Gastrocnemius medialis (tissue), 4 donors: ENCODE data around the gene SERPINA6. TPM values are rescaled to one million over a fixed set of nuclear protein-coding genes. Genes with fewer than 3 reads are reported as not detected.

Source experiments
- ATAC-seq, 2 donors: fragments of 150-250 bp; one replicate each; pipeline ENCODE4 v1.9.1; 2016
- DNase-seq, 2 donors: peaks; one replicate each; pipeline ENCODE4 v3.0.0-alpha.2; 2019
- H3K27ac ChIP-seq, 4 donors: fragments of 200-600 bp; sonication (generic); 1 replicate in 1 of 4; 2 replicates in 3 of 4; pipeline ENCODE4 v1.5.1; 2016 to 2018; ENCODE audit warnings: mild to moderate bottlenecking in 2 of 4, moderate library complexity in 1 of 4
- H3K27me3 ChIP-seq, 3 donors: fragments of 200-600 bp; sonication (generic) in 2 of 3; 1 replicate in 1 of 3; 2 replicates in 2 of 3; pipeline versions ENCODE4 v1.5.1 to v1.6.0; 2016 to 2019; ENCODE audit warnings: mild to moderate bottlenecking in 1 of 3, moderate library complexity in 1 of 3
- H3K36me3 ChIP-seq, 2 donors: fragments of 200-600 bp; sonication (generic) in 1 of 2; one replicate each; pipeline ENCODE4 v1.5.1; 2017 to 2018
- H3K4me1 ChIP-seq, 2 donors: fragments of 200-600 bp; sonication (generic) in 1 of 2; one replicate each; pipeline ENCODE4 v1.5.1; 2016 to 2017; ENCODE audit warnings: mild to moderate bottlenecking in 2 of 2
- H3K4me3 ChIP-seq, 4 donors: fragments of 200-600 bp; sonication (generic) in 3 of 4; 1 replicate in 1 of 4; 2 replicates in 3 of 4; pipeline ENCODE4 v1.5.1; 2016 to 2019; ENCODE audit warnings: mild to moderate bottlenecking in 2 of 4
- H3K9me3 ChIP-seq, 3 donors: fragments of 200-600 bp; sonication (generic) in 2 of 3; 1 replicate in 1 of 3; 2 replicates in 2 of 3; pipeline ENCODE4 v1.5.1; 2016 to 2019
- CTCF ChIP-seq, 5 experiments: fragments of 450-650 bp in 3 of 5; fragments of 200-600 bp in 2 of 5; sonication (generic) in 2 of 5; IDR thresholded peaks in 4 of 5; conservative IDR thresholded peaks in 1 of 5; 1 replicate in 4 of 5; 2 replicates in 1 of 5; pipeline ENCODE4 v1.5.1; 2016 to 2019; ENCODE audit warnings: antibody characterized with exemption in 5 of 5, mild to moderate bottlenecking in 3 of 5, moderate library complexity in 3 of 5
- POLR2A ChIP-seq, 2 donors: fragments of 450-650 bp; IDR thresholded peaks; one replicate each; pipeline ENCODE4 v1.6.1; 2017; ENCODE audit warnings: antibody characterized with exemption in 2 of 2, mild to moderate bottlenecking in 2 of 2, moderate library complexity in 2 of 2
- in situ Hi-C, 4 donors: fragments of 200-750 bp; cut with MboI; loops; one replicate each; pipeline versions ENCODE4 v1.15.0 to v1.8.0; 2017; ENCODE audit warnings: low sequenced_read_pairs in 4 of 4
- intact Hi-C: fragments of 100-400 bp; cut with DNase I; formaldehyde crosslinking; loops from one replicate; pipeline ENCODE4 v1.15.1; 2023; ENCODE audit warnings: low total_unique reads
- total RNA-seq, 4 donors: library from RNA; depleted of rRNA; stranded (reverse); fragments of >200 nt; gene quantifications; one replicate each; pipeline versions ENCODE4 v1.1.0 to v1.2.3, GENCODE V29; 2016

Gene SERPINA6
- total RNA-seq, 4 donors from 2014 or later, result 0.26 to 0.69 TPM; not detected in 2

GRCh38 chr14:94345344-94346064, 22.4 kb upstream of the SERPINA6 start:
- no peak for DNase-seq
- ATAC-seq, result no peak
- Histone ChIP-seq H3K36me3 (no peaks in the 10 kb centered on the region), H3K4me1 (peaks cover 0 to 3% of the 10 kb centered on the region in 2 donors), H3K27me3 (no peaks in the 10 kb centered on the region), H3K4me3 (no peak overlapping the region), H3K27ac (no peak overlapping the region), H3K9me3 (no peaks in the 10 kb centered on the region)
- in situ Hi-C loops, result no loop called here
- intact Hi-C loops, result no loop called here
- TF ChIP-seq POLR2A (IDR thresholded peaks at IDR 0.05) (no peak), CTCF (IDR thresholded peaks at IDR 0.05 in 4 of 5, conservative IDR thresholded peaks at IDR 0.05 in 1 of 5) (no peak)

GRCh38 chr14:94344389-94344788, 21.3 kb upstream of the SERPINA6 start:
- in situ Hi-C loops, result no loop called here
- DNase-seq, result no peak
- H3K4me3 ChIP-seq, result no peak overlapping the region
- TF ChIP-seq POLR2A (IDR thresholded peaks at IDR 0.05), result no peak
- TF ChIP-seq CTCF (IDR thresholded peaks at IDR 0.05 in 4 of 5, conservative IDR thresholded peaks at IDR 0.05 in 1 of 5), result no peak
- H3K27me3 ChIP-seq, result no peaks in the 10 kb centered on the region
- H3K36me3 ChIP-seq, result no peaks in the 10 kb centered on the region
- no peak overlapping the region for H3K27ac ChIP-seq
- H3K4me1 ChIP-seq, result peaks cover 0 to 3% of the 10 kb centered on the region in 2 donors
- H3K9me3 ChIP-seq, result no peaks in the 10 kb centered on the region
- no peak for ATAC-seq
- intact Hi-C loops, result no loop called here

GRCh38 chr14:94343238-94344005, 20.3 kb upstream of the SERPINA6 start:
- in situ Hi-C loops (no loop called here), intact Hi-C loops (no loop called here)
- ATAC-seq (no peak), DNase-seq (no peak)
- TF ChIP-seq CTCF (IDR thresholded peaks at IDR 0.05 in 4 of 5, conservative IDR thresholded peaks at IDR 0.05 in 1 of 5) (no peak), POLR2A (IDR thresholded peaks at IDR 0.05) (no peak)
- peaks cover 0 to 3% of the 10 kb centered on the region in 2 donors for H3K4me1 ChIP-seq
- H3K4me3 ChIP-seq, result no peak overlapping the region
- no peaks in the 10 kb centered on the region for H3K9me3 ChIP-seq
- H3K27me3 ChIP-seq, result no peaks in the 10 kb centered on the region
- H3K36me3 ChIP-seq, result no peaks in the 10 kb centered on the region
- no peak overlapping the region for H3K27ac ChIP-seq

- H3K4me1 ChIP-seq, result peaks cover 0 to 3% of the 10 kb centered on the region in 2 donors
- DNase-seq (peak; percentile 40 to 66), ATAC-seq (peak; percentile 76 to 77)
- no peak overlapping the region for H3K4me3 ChIP-seq
- in situ Hi-C loops, result no loop called here
- H3K36me3 ChIP-seq, result no peaks in the 10 kb centered on the region
- no peaks in the 10 kb centered on the region for H3K9me3 ChIP-seq
- intact Hi-C loops, result no loop called here
- TF ChIP-seq CTCF (IDR thresholded peaks at IDR 0.05 in 4 of 5, conservative IDR thresholded peaks at IDR 0.05 in 1 of 5) (no peak), POLR2A (IDR thresholded peaks at IDR 0.05) (no peak)
- H3K27ac ChIP-seq, result no peak overlapping the region
- no peaks in the 10 kb centered on the region for H3K27me3 ChIP-seq
Measured at GRCh38 chr14:94342334-94342934, 19.3 kb upstream of the SERPINA6 start.
